Measurements from ENCODE around the gene NETO2.
"Not testable (repeated sequence)": the region's sequence is repeated elsewhere in the genome, so short reads cannot be mapped to it uniquely, and the experiment has no call there.

NETO2 gene

GRCh38 chr16:47134550-47134949 lies 9.2 kb downstream of the NETO2 start:
- DNase-seq: no peak

GRCh38 chr16:47132308-47132707 lies 11.4 kb downstream of the NETO2 start:
- peak; percentile 15 for DNase-seq

- no peak for DNase-seq
These were observed 13.8 kb downstream of the NETO2 start for GRCh38 chr16:47129755-47130435.

- DNase-seq: no peak
These were observed 16.2 kb downstream of the NETO2 start for GRCh38 chr16:47127541-47127940.

GRCh38 chr16:47125757-47126156 lies 18.0 kb downstream of the NETO2 start:
- DNase-seq: no peak

GRCh38 chr16:47113130-47113529 lies 30.6 kb downstream of the NETO2 start:
- no peak for DNase-seq

GRCh38 chr16:47110939-47111338 lies 32.8 kb downstream of the NETO2 start:
- DNase-seq: no peak

GRCh38 chr16:47109361-47109760 lies 34.4 kb downstream of the NETO2 start:
- no peak for DNase-seq

GRCh38 chr16:47102921-47103320 lies 40.8 kb downstream of the NETO2 start:
- not testable (repeated sequence) for DNase-seq

- not testable (repeated sequence) for DNase-seq
These were observed 46.6 kb downstream of the NETO2 start for GRCh38 chr16:47097154-47097553.

GRCh38 chr16:47096297-47096696 lies 47.4 kb downstream of the NETO2 start:
- DNase-seq: no peak

GRCh38 chr16:47084198-47084597 lies 59.5 kb downstream of the NETO2 start:
- DNase-seq: no peak

- DNase-seq: no peak
These were observed 61.5 kb downstream of the NETO2 start for GRCh38 chr16:47082099-47082865.

- DNase-seq: no peak
These were observed 62.6 kb downstream of the NETO2 start for GRCh38 chr16:47081115-47081514.

GRCh38 chr16:47079860-47080259 lies 63.9 kb downstream of the NETO2 start:
- no peak for DNase-seq

- DNase-seq: no peak
These were observed 70.3 kb downstream of the NETO2 start for GRCh38 chr16:47073223-47074155.

- no peak for DNase-seq
These were observed 71.6 kb downstream of the NETO2 start for GRCh38 chr16:47072158-47072557.

GRCh38 chr16:47069841-47070584 lies 73.7 kb downstream of the NETO2 start:
- no peak for DNase-seq

GRCh38 chr16:47069313-47069712 lies 74.4 kb downstream of the NETO2 start:
- DNase-seq: no peak

- DNase-seq: no peak
These were observed 76.5 kb downstream of the NETO2 start for GRCh38 chr16:47067203-47067602.

- DNase-seq: peak; percentile 19
These were observed 77.7 kb downstream of the NETO2 start for GRCh38 chr16:47065766-47066688.
